DMS53 treated with DMSO at 0.1 percent for 48 hours (cell line): Measurements from ENCODE around the gene SHF.
"Not testable (repeated sequence)": the region's sequence is repeated elsewhere in the genome, so short reads cannot be mapped to it uniquely, and the experiment has no call there.

Source experiments
- DNase-seq: peaks from one replicate; lab custom pipeline; 2025; ENCODE audit not compliant: unreplicated experiment; lab: John Stamatoyannopoulos, UW

The SHF gene

GRCh38 chr15:45147606-45148005 lies 40.2 kb downstream of the SHF start:
- no peak for DNase-seq

- DNase-seq, result no peak
Measured at GRCh38 chr15:45146405-45146804, 41.4 kb downstream of the SHF start.

- DNase-seq, result no peak
Measured at GRCh38 chr15:45144775-45145174, 43.0 kb downstream of the SHF start.

GRCh38 chr15:45143946-45144345 lies 43.8 kb downstream of the SHF start:
- no peak for DNase-seq

- no peak for DNase-seq
Measured at GRCh38 chr15:45143056-45143455, 44.7 kb downstream of the SHF start.

- DNase-seq, result no peak
Measured at GRCh38 chr15:45141386-45141785, 46.4 kb downstream of the SHF start.

GRCh38 chr15:45140557-45141250 lies 47.1 kb downstream of the SHF start:
- no peak for DNase-seq

- DNase-seq, result no peak
Measured at GRCh38 chr15:45139770-45140169, 48.0 kb downstream of the SHF start.

- no peak for DNase-seq
Measured at GRCh38 chr15:45138814-45139765, 48.7 kb downstream of the SHF start.

GRCh38 chr15:45137703-45138102 lies 50.1 kb downstream of the SHF start:
- DNase-seq, result no peak

- no peak for DNase-seq
Measured at GRCh38 chr15:45136378-45136764, 51.4 kb downstream of the SHF start.

- not testable (repeated sequence) for DNase-seq
Measured at GRCh38 chr15:45135705-45136377, 51.9 kb downstream of the SHF start.

- no peak for DNase-seq
Measured at GRCh38 chr15:45134682-45135604, 52.8 kb downstream of the SHF start.

- DNase-seq, result no peak
Measured at GRCh38 chr15:45134046-45134445, 53.7 kb downstream of the SHF start.

GRCh38 chr15:45133561-45133920 lies 54.2 kb downstream of the SHF start:
- DNase-seq, result no peak

GRCh38 chr15:45132844-45133560 lies 54.8 kb downstream of the SHF start:
- no peak for DNase-seq

GRCh38 chr15:45131510-45131909 lies 56.3 kb downstream of the SHF start:
- no peak for DNase-seq

- peak; percentile 21 for DNase-seq
Measured at GRCh38 chr15:45130291-45131000, 57.3 kb downstream of the SHF start.

- no peak for DNase-seq
Measured at GRCh38 chr15:45129651-45130129, 58.1 kb downstream of the SHF start, which contains the start of the genes DUOX1 and DUOXA1. TSS of gene DUOX1 (plus strand) at chr15:45129994. CDS start at chr15:45131967, 1,973 bp downstream. TSS of gene DUOXA1 (minus strand) at chr15:45129879. CDS start at chr15:45123014, 6,865 bp downstream.
